H1 (cell line): ENCODE results near the gene FOXM1. TPM values are rescaled to one million over a fixed set of nuclear protein-coding genes. Genes with fewer than 3 reads are reported as not detected.

Experiments used
- CTCF ChIA-PET: fragments of 300-600 bp; sonication (Branson Sonifier 250); formaldehyde crosslinking; loops from one replicate; lab custom pipeline; 2021; ENCODE audit not compliant: partially characterized antibody; lab: Charles Lee
- POLR2A ChIA-PET: fragments of 300-600 bp; sonication (Branson Sonifier 250); formaldehyde crosslinking; loops from one replicate; lab custom pipeline; 2021; ENCODE audit warnings: inconsistent platforms; ENCODE audit not compliant: partially characterized antibody; lab: Charles Lee
- DNase-seq, 2 experiments: peaks; one replicate each; pipeline versions ENCODE4 v3.0.0 to v3.0.0-alpha.2; 2010 to 2022; ENCODE audit warnings: low spot score in 2 of 2, low read depth in 1 of 2, mixed read lengths in 1 of 2
- FAIRE-seq: peaks from 2 replicates; lab custom pipeline; 2011; peaks lifted over from hg19 to GRCh38; lab: Jason Lieb, UNC
- H2AFZ ChIP-seq: 2 replicates; pipeline ENCODE4 v1.8.1; 2012; ENCODE audit warnings: low read length, inconsistent platforms
- H2AK5ac ChIP-seq: 2 replicates; pipeline ENCODE4 v1.6.1; 2013; ENCODE audit warnings: low read depth, low read length
- H2BK120ac ChIP-seq: replicated peaks from 2 replicates; pipeline ENCODE3; 2013; ENCODE audit warnings: low read depth, low read length, inconsistent platforms
- H2BK12ac ChIP-seq: 2 replicates; pipeline ENCODE4 v1.6.1; 2013; ENCODE audit warnings: low read depth, low read length
- H2BK15ac ChIP-seq: 2 replicates; pipeline ENCODE4 v1.6.1; 2013; ENCODE audit warnings: low read length
- H2BK20ac ChIP-seq: 2 replicates; pipeline ENCODE4 v1.6.1; 2013; ENCODE audit warnings: low read length
- H2BK5ac ChIP-seq: 2 replicates; pipeline ENCODE4 v1.6.1; 2013; ENCODE audit warnings: low read depth, low read length
- H3K14ac ChIP-seq: 2 replicates; pipeline ENCODE4 v1.6.1; 2013; ENCODE audit warnings: inconsistent platforms; ENCODE audit not compliant: insufficient read length
- H3K18ac ChIP-seq: 2 replicates; pipeline ENCODE4 v1.6.1; 2013; ENCODE audit warnings: low read length; ENCODE audit errors: extremely low read depth
- H3K23ac ChIP-seq: 2 replicates; pipeline ENCODE4 v1.6.1; 2013; ENCODE audit warnings: inconsistent platforms; ENCODE audit not compliant: insufficient read length
- H3K23me2 ChIP-seq: 2 replicates; pipeline ENCODE4 v1.6.1; 2013; ENCODE audit warnings: low read depth, low read length
- H3K27ac ChIP-seq: 2 replicates; pipeline ENCODE4 v1.6.1; 2011; ENCODE audit warnings: low read depth, low read length, inconsistent platforms
- H3K27me3 ChIP-seq, 4 experiments: replicated peaks in 1 of 4; 1 replicate in 1 of 4; 2 replicates in 3 of 4; pipeline versions ENCODE4 v1.6.1 to v1.8.1; 2011 to 2013; ENCODE audit warnings: low read length in 3 of 4, mild to moderate bottlenecking in 3 of 4, inconsistent platforms in 2 of 4, mixed read lengths in 2 of 4, moderate library complexity in 1 of 4; ENCODE audit not compliant: control insufficient read depth in 3 of 4, insufficient read depth in 3 of 4; ENCODE audit errors: extremely low read depth in 1 of 4
- H3K36me3 ChIP-seq, 4 experiments: 2 replicates each; pipeline versions ENCODE4 v1.6.1 to v1.8.1; 2011 to 2013; ENCODE audit warnings: mild to moderate bottlenecking in 4 of 4, low read length in 3 of 4, moderate library complexity in 2 of 4, control low read depth in 1 of 4, inconsistent platforms in 1 of 4; ENCODE audit not compliant: insufficient read depth in 4 of 4, control insufficient read depth in 2 of 4
- H3K4ac ChIP-seq: replicated peaks from 2 replicates; pipeline ENCODE3; 2013; ENCODE audit warnings: low read length, low read depth, mixed read lengths, inconsistent platforms; ENCODE audit not compliant: insufficient read length
- H3K4me1 ChIP-seq, 4 experiments: replicated peaks in 1 of 4; 1 replicate in 1 of 4; 2 replicates in 3 of 4; pipeline versions ENCODE4 v1.6.1 to v1.8.1; 2011 to 2013; ENCODE audit warnings: low read length in 3 of 4, inconsistent platforms in 2 of 4, mixed read lengths in 1 of 4; ENCODE audit not compliant: insufficient read depth in 4 of 4, control insufficient read depth in 3 of 4
- H3K4me2 ChIP-seq, 2 experiments: 2 replicates each; pipeline versions ENCODE4 v1.6.1 to v1.8.1; 2011 to 2013; ENCODE audit warnings: low read depth in 2 of 2, low read length in 2 of 2, control low read depth in 1 of 2, inconsistent platforms in 1 of 2, mild to moderate bottlenecking in 1 of 2; ENCODE audit not compliant: insufficient read depth in 1 of 2
- H3K4me3 ChIP-seq, 4 experiments: fragments of 200-600, 300-600 bp in 1 of 4; sonication (generic), shearing (Covaris generic), sonication (Bioruptor Twin) in 1 of 4; 2 replicates each; pipeline versions ENCODE4 v1.5.1 to v1.8.1; 2011 to 2016; ENCODE audit warnings: low read length in 4 of 4, low read depth in 3 of 4, control low read depth in 2 of 4, inconsistent platforms in 2 of 4, mild to moderate bottlenecking in 2 of 4, mixed read lengths in 1 of 4, moderate library complexity in 1 of 4; ENCODE audit not compliant: insufficient read depth in 2 of 4; ENCODE audit errors: extremely low read depth in 1 of 4
- H3K56ac ChIP-seq: replicated peaks from 2 replicates; pipeline ENCODE3; 2013; ENCODE audit warnings: low read depth, mild to moderate bottlenecking, mixed read lengths, low read length, inconsistent platforms; ENCODE audit not compliant: insufficient read length
- H3K79me1 ChIP-seq: 2 replicates; pipeline ENCODE4 v1.6.1; 2013; ENCODE audit warnings: low read depth, low read length, control low read depth
- H3K79me2 ChIP-seq, 2 experiments: 2 replicates each; pipeline versions ENCODE4 v1.6.1 to v1.8.1; 2012 to 2013; ENCODE audit warnings: low read length in 2 of 2, mild to moderate bottlenecking in 2 of 2, inconsistent platforms in 1 of 2; ENCODE audit not compliant: insufficient read depth in 2 of 2, control insufficient read depth in 1 of 2
- H3K9ac ChIP-seq, 4 experiments: replicated peaks in 1 of 4; 1 replicate in 1 of 4; 2 replicates in 3 of 4; pipeline versions ENCODE4 v1.6.1 to v1.8.1; 2011 to 2013; ENCODE audit warnings: low read depth in 3 of 4, low read length in 3 of 4, control low read depth in 2 of 4, mild to moderate bottlenecking in 2 of 4, moderate library complexity in 2 of 4, inconsistent platforms in 1 of 4; ENCODE audit errors: extremely low read depth in 1 of 4
- H3K9me3 ChIP-seq, 2 experiments: 2 replicates each; pipeline versions ENCODE4 v1.6.1 to v1.8.1; 2012 to 2013; ENCODE audit warnings: mild to moderate bottlenecking in 2 of 2, moderate library complexity in 2 of 2, control low read depth in 1 of 2, inconsistent platforms in 1 of 2, low read depth in 1 of 2, low read length in 1 of 2, mixed read lengths in 1 of 2; ENCODE audit not compliant: insufficient read depth in 2 of 2
- H4K20me1 ChIP-seq, 2 experiments: replicated peaks in 1 of 2; 2 replicates each; pipeline versions ENCODE3 to v1.8.1; 2011 to 2013; ENCODE audit warnings: inconsistent platforms in 2 of 2, low read length in 2 of 2, mild to moderate bottlenecking in 1 of 2; ENCODE audit not compliant: insufficient read depth in 2 of 2, control insufficient read depth in 1 of 2
- H4K5ac ChIP-seq: 2 replicates; pipeline ENCODE4 v1.6.1; 2013; ENCODE audit warnings: low read length, low read depth, mixed read lengths, inconsistent platforms; ENCODE audit not compliant: insufficient read length
- H4K8ac ChIP-seq: 2 replicates; pipeline ENCODE4 v1.8.0; 2013; ENCODE audit warnings: mild to moderate bottlenecking, moderate library complexity, low read length, inconsistent platforms; ENCODE audit not compliant: insufficient read depth; ENCODE audit errors: extremely low read depth
- H4K91ac ChIP-seq: replicated peaks from 2 replicates; pipeline ENCODE3; 2013; ENCODE audit warnings: low read length, mixed read lengths, inconsistent platforms; ENCODE audit not compliant: insufficient read length
- CBX5 ChIP-seq: fragments of 300-800, 300-1000 bp; sonication (generic); IDR thresholded peaks from 2 replicates; pipeline ENCODE4 v1.7.1; 2016; ENCODE audit warnings: antibody characterized with exemption, low read length, low read depth
- CHD2 ChIP-seq: IDR thresholded peaks from 2 replicates; pipeline ENCODE4 v1.6.1; 2012; ENCODE audit warnings: low read length, improper control_type of control experiment
- EGR1 ChIP-seq: IDR thresholded peaks from 2 replicates; pipeline ENCODE4 v1.6.1; 2011; ENCODE audit warnings: low read depth, low read length, borderline replicate concordance
- EP300 ChIP-seq, 2 experiments: IDR thresholded peaks; 1 replicate in 1 of 2; 2 replicates in 1 of 2; pipeline ENCODE4 v1.6.1; 2011 to 2012; ENCODE audit warnings: low read depth in 2 of 2, low read length in 2 of 2, mild to moderate bottlenecking in 2 of 2, borderline replicate concordance in 1 of 2, inconsistent platforms in 1 of 2, moderate library complexity in 1 of 2
- WGBS, 2 experiments: shearing (Covaris generic) in 1 of 2; methylation state at CpG; one replicate each; pipeline versions ENCODE4 v1.1.6 to v1.1.7; 2013 to 2015; ENCODE audit warnings: low lambda C conversion rate in 2 of 2, mixed read lengths in 2 of 2, inconsistent platforms in 1 of 2, low coverage in 1 of 2, missing lambda C conversion rate in 1 of 2; ENCODE audit not compliant: insufficient replicate concordance in 2 of 2, insufficient coverage in 1 of 2, insufficient read length in 1 of 2; ENCODE audit errors: extremely low coverage in 1 of 2, missing lambda C conversion rate in 1 of 2; 5-methylcytosine and 5-hydroxymethylcytosine counted together
- polyA plus RNA-seq, 7 experiments: library from polyadenylated mRNA; depleted of rRNA in 3 of 7; stranded (reverse) in 5 of 7; unstranded in 2 of 7; fragments of >200 nt in 5 of 7; fragments of 200-250 nt in 2 of 7; gene quantifications; 1 replicate in 5 of 7; 2 replicates in 1 of 7; 4 replicates in 1 of 7; pipeline versions ENCODE4 v1.2.1 to v1.2.3, GENCODE V29; 2011 to 2013; ENCODE audit warnings: missing spikeins in 2 of 7, mixed read lengths in 2 of 7
- total RNA-seq: library from RNA; stranded (reverse); fragmentation: NEBNext Ultra II Directional; extraction: Animal tissue kit (Norgen Biotek cat#: 25700); gene quantifications from 2 replicates; pipeline ENCODE4 v1.2.1, GENCODE V29; 2021

The FOXM1 gene
- total and polyA plus RNA-seq, 2 of the 8 experiments (the other 6 are each of a cell fraction or from before 2014, with no cell fraction given), result 58.1 to 121 TPM

GRCh38 chr12:2833810-2834209, 43.2 kb downstream of the FOXM1 start:
- Histone ChIP-seq H3K18ac (no peak overlapping the region), H3K79me1 (no peaks in the 10 kb centered on the region), H3K23me2 (no peaks in the 10 kb centered on the region; the same call in 1 of the 2 replicates), H4K20me1 (no peaks in the 10 kb centered on the region), H3K4me2 (no peak overlapping the region), H3K56ac (no peak overlapping the region), H2BK5ac (no peak overlapping the region), H3K4me1 (peaks cover 0 to 14% (median 9%) of the 10 kb centered on the region in 4 experiments; a peak in 6 of 7 replicates), H3K36me3 (no peaks in the 10 kb centered on the region; a peak in 2 of 8 replicates), H3K4me3 (no peak overlapping the region), H3K27me3 (no peaks in the 10 kb centered on the region; a peak in 1 of 7 replicates), H4K8ac (peak overlapping the region; percentile 12; the same call in 1 of the 2 replicates), H2BK15ac (no peak overlapping the region), H4K91ac (no peak overlapping the region), H3K23ac (no peak overlapping the region), H2BK20ac (no peak overlapping the region), H3K9ac (no peak overlapping the region), H3K14ac (no peak overlapping the region), H2AFZ (no peak overlapping the region), H3K4ac (no peak overlapping the region), H3K27ac (no peak overlapping the region), H2BK120ac (no peak overlapping the region), H4K5ac (no peak overlapping the region), H3K79me2 (no peaks in the 10 kb centered on the region), H2AK5ac (no peak overlapping the region), H3K9me3 (no peaks in the 10 kb centered on the region), H2BK12ac (no peak overlapping the region)
- 90% methylated on average over 9 of the region's 9 CpGs; no CpG with 5 or more reads in 1 of the 2 experiments for WGBS, 2 experiments
- no peak for TF ChIP-seq CBX5
- TF ChIP-seq EP300 (IDR thresholded peaks at IDR 0.05; ENCODE audit: borderline replicate concordance in 1 of 2, low read depth in 2 of 2, low read length in 2 of 2), result no peak
- TF ChIP-seq CHD2, result no peak
- TF ChIP-seq EGR1, result peak; percentile 51; the same call in 1 of the 2 replicates
- POLR2A ChIA-PET, result interaction anchor here (0.7 to 6.3 kb wide), 7 partner anchors 9 to 93 kb away, joined by 3 to 58 read pairs (median 5); partner anchors contain the start of gene ITFG2
- no peak for FAIRE-seq
- CTCF ChIA-PET, result interaction anchor here (1.0 to 6.9 kb wide), 8 partner anchors 9 to 111 kb away, joined by 3 to 52 read pairs (median 5); no protein-coding TSS in a partner anchor
- DNase-seq, result no peak
